ENCODE results near the gene ZNF740. TPM values are rescaled to one million over a fixed set of nuclear protein-coding genes. Genes with fewer than 3 reads are reported as not detected.

ZNF740 gene
- total and polyA plus RNA-seq, 2 of the 4 experiments (the other 2 are of a cell fraction): 13.1 to 14.0 TPM

DNA sequence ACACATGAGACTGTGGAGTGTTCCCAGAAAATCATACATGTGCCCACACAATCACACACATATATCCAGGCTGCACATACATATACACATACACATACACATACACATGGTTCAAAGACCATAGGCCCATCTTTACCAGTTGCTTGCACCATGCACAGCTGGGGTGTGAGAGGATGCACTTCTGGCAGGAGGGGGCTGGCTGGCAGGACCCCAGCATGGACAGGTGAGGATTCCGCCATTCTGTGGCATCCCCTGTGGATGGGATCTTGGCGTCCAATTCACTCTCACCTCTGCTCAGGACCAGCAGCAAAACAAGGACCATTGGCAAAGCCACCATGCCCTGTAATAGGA is 19.6 kb downstream of the ZNF740 start:
- Histone ChIP-seq H3K4me2 (ENCODE audit: low read depth, low read length) (no peak overlapping the region), H2AFZ (replicated peaks; ENCODE audit: low read length, poor library complexity) (no peak overlapping the region), H3K9me3 (ENCODE audit: control insufficient read depth, insufficient read depth, low read length) (no peaks in the 10 kb centered on the region), H2AK5ac (ENCODE audit: low read depth, low read length) (no peak overlapping the region), H4K20me1 (ENCODE audit: insufficient read depth, low read length) (no peaks in the 10 kb centered on the region), H3K4ac (ENCODE audit: low read depth, low read length) (no peak overlapping the region), H3K18ac (ENCODE audit: low read depth, low read length) (no peak overlapping the region), H3K36me3 (ENCODE audit: control insufficient read depth, insufficient read depth, low read length) (no peaks in the 10 kb centered on the region), H3K9ac (ENCODE audit: low read depth, low read length) (no peak overlapping the region), H3K56ac (ENCODE audit: extremely low read depth, insufficient read depth, low read length) (no peak overlapping the region), H3K9me1 (ENCODE audit: insufficient read depth, low read length) (0 out of 2 replicates have a peak, but pooled peaks cover 4% of the 10 kb centered on the region), H3K14ac (replicated peaks; ENCODE audit: low read depth, low read length) (no peak overlapping the region), H4K91ac (ENCODE audit: insufficient read depth, low read depth, low read length) (no peak overlapping the region), H2BK5ac (ENCODE audit: low read depth, low read length, poor library complexity, severe bottlenecking) (no peak overlapping the region), H2BK20ac (ENCODE audit: low read depth, low read length) (no peak overlapping the region), H2BK15ac (ENCODE audit: low read depth, low read length) (no peak overlapping the region), H2AK9ac (replicated peaks; ENCODE audit: low read depth, low read length, poor library complexity) (no peak overlapping the region), H4K5ac (ENCODE audit: low read depth, low read length) (no peak overlapping the region), H3K27me3 (ENCODE audit: control insufficient read depth, insufficient read depth, low read length) (peaks cover 2% of the 10 kb centered on the region; the same call in 1 of the 2 replicates), H3K27ac (ENCODE audit: insufficient read depth, low read length) (no peak overlapping the region), H2BK120ac (ENCODE audit: low read depth, low read length) (no peak overlapping the region), H3K4me3 (ENCODE audit: insufficient read depth, low read depth, low read length) (no peak overlapping the region), H3K23ac (ENCODE audit: low read depth, low read length) (no peak overlapping the region), H3K4me1 (ENCODE audit: control insufficient read depth, insufficient read depth, low read length) (no peaks in the 10 kb centered on the region), H3K79me1 (ENCODE audit: low read depth in 1 of 2, low read length in 2 of 2) (no peaks in the 10 kb centered on the region), H4K8ac (ENCODE audit: low read depth in 2 of 2, low read length in 2 of 2) (no peak overlapping the region)
- no CpG with 5 or more reads among the region's 2 CpGs for WGBS, 2 experiments (ENCODE audit: extremely low coverage in 2 of 2, insufficient read length in 1 of 2)
- in situ Hi-C loops (cut with MboI; ENCODE audit: low sequenced_read_pairs): no loop called here
- TF ChIP-seq SMC3 (IDR thresholded peaks at IDR 0.05; ENCODE audit: low read depth, low read length): no peak
- ATAC-seq (ENCODE audit: low read depth) (no peak), DNase-seq (no peak)
- intact Hi-C loops (cut with micrococcal nuclease): no loop called here
- CTCF ChIA-PET: interaction anchor here (0.8 to 1.6 kb wide), 2 partner anchors 13 to 51 kb away, joined by 3 to 4 read pairs; no protein-coding TSS in a partner anchor
- dilution Hi-C loops (cut with HindIII; ENCODE audit: low sequenced_read_pairs, unreplicated experiment): no loop called here
- BruUV-seq (replicated peaks): no TSS peak
- POLR2A ChIA-PET (ENCODE audit: unreplicated experiment): no interaction called here
